22Rv1 (cell line): ENCODE results near the gene ZNF625.

Source experiments
- H3K27ac ChIP-seq: fragments of 450-650 bp; 2 replicates; pipeline ENCODE4 v1.5.1; 2017
- CTCF ChIP-seq: fragments of 450-650 bp; IDR thresholded peaks from 2 replicates; pipeline ENCODE4 v1.5.1; 2017; ENCODE audit warnings: mild to moderate bottlenecking
- ZFX ChIP-seq: fragments of 450-650 bp; IDR thresholded peaks from 2 replicates; pipeline ENCODE4 v1.6.1; 2017; ENCODE audit warnings: antibody characterized with exemption, borderline replicate concordance

The ZNF625 gene

GRCh38 chr19:12098040-12098439, 58.5 kb downstream of the ZNF625 start:
- TF ChIP-seq ZFX: no peak
- no peak for TF ChIP-seq CTCF
- no peak overlapping the region for H3K27ac ChIP-seq

GRCh38 chr19:12095111-12095790, 61.3 kb downstream of the ZNF625 start:
- no peak for TF ChIP-seq CTCF
- TF ChIP-seq ZFX: no peak
- no peak overlapping the region for H3K27ac ChIP-seq
